DLD1 (cell line): ENCODE data around the gene ZBTB8B.
"Not testable (repeated sequence)": the region's sequence is repeated elsewhere in the genome, so short reads cannot be mapped to it uniquely, and the experiment has no call there.

Source experiments
- in situ Hi-C: cut with HindIII; loops from 2 replicates; pipeline ENCODE4 v1.10.0; 2017; ENCODE audit warnings: low sequenced_read_pairs

The ZBTB8B gene

DNA sequence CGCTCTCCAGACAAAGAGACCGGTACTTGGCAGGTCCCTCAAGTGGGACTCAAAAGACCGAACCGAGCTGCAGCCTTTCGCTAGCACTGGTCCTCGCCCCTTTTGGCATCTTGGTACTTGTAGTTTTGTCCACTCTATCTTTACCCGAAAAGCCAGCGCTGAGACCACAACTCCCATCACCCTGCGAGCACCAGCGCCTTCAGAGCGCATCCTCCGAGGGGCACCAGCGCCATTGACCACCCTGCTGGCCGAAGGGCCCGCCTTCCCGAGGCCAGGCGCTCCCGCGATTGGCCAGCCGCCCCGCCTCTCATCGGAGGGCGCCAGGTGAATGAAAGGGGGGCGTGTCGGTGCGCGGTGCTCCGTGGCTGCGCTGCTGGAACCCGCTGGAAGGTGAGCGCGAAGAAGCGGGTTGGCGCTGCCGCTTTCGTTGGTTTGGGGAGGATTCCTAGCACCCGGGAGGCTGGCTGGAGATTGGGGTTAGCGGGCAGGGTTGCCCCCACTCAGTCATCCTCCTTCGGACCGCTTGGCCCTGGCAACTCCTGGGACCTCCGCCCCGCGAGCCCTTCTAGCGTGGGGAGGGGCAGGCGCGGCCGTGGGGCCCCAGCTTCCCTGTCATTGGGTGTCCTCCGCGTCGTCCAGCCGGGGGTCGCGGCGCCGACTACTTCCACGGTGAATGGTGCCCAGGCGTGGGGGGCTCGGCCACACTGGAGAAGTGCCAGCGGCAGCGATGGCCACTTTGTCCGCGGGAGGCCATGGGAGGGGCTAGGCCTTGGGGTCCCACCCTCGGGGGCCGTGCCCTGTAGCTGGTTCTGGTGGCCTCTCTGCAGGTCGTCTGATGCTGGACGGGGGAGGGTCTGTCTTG, at the start of gene ZBTB8B:
TSS of gene ZBTB8B (plus strand) at position 357 of the 862 bp plus-strand sequence. CDS start 5,553 bp downstream, outside the sequence.
- in situ Hi-C loops: no loop called here

DNA sequence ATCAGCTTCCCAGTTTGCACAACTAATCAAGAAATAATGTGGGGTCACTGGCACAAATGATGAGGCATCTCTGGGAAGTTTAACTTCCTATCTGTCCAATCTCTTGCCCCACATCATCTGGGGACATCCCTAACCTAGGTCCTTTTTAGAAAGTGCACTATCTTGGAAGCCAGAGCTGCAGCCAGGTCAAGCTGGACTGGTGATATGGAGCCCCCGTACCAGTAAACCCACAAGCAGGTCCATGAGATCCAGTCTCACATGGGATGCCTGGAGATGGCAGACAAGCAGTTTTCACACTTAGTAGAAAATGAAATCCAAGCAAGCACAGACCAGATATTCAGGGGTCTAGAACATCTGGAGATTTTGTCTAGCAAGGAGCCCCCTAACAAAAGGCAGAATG, 43.1 kb upstream of the ZBTB8B start:
- in situ Hi-C loops: no loop called here

DNA sequence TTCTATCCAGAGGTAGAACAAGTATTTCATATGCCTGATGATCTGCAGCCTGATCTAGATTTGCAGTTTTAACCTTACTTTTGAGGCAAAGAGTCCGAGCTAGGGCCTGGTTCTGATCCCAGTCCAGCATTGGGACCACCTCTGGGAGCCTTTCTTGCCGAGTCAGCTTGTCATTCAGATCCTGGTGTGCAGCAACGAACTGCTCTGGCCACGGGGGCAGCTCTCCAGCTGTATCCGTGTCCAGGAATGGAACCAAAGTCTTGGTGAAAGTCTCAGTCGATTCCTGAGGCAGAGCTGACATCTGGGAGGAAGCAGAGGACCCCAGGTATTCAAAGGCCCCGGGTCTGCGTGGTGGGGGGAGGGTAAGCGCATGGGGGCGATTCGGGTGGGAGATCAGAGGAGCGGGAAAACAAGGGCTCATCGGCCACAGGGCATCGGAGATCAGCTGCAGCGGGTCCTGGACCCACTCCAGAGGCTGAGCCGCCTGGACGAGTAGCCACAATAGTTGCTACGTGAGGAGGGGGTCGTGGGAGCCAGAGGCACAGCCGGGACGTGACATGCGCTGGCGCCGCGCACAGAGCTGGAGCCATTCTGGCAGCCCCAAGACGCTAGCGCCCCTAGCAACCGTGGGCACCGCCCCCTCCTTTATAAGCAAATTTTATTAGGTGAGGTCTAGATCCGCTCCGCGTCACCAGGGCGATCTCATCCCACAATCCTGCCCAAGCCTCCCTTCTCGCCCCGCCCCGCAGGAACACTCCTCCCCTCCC, 38.2 kb upstream of the ZBTB8B start:
- in situ Hi-C loops: no loop called here

DNA sequence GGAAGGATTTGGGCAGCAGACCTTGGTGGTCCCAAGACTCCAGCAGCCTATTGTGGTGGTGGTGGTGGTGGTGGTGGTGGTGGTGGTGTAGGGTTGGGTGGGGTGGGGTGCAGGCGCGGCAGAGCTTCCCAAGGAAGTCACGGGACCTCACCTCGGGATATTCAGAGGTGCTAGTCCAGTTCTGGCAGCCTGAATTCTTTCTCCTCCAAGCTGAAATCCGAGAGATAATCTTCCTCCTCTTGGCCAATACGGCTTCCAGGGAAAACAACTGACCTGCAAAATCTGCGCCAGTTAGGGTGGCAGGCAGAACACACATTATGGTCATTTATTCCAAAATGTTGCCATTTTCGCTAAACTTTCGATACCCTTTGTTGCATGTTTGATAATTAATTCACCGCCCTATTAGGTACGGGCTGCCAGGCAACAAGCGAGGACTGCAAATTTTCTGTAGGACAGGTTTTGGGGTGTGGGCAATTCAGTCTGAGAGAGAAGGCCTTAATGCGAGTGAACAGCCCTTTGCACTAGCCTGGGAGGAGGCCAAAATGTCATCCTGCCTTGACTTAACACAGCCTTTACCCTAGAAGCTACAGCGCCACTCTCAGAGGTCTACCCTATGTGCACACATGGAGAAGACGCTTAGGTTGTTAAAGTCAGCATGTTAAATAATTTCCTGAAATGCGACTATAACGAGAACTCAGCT, 37.5 kb upstream of the ZBTB8B start:
- in situ Hi-C loops: no loop called here

DNA sequence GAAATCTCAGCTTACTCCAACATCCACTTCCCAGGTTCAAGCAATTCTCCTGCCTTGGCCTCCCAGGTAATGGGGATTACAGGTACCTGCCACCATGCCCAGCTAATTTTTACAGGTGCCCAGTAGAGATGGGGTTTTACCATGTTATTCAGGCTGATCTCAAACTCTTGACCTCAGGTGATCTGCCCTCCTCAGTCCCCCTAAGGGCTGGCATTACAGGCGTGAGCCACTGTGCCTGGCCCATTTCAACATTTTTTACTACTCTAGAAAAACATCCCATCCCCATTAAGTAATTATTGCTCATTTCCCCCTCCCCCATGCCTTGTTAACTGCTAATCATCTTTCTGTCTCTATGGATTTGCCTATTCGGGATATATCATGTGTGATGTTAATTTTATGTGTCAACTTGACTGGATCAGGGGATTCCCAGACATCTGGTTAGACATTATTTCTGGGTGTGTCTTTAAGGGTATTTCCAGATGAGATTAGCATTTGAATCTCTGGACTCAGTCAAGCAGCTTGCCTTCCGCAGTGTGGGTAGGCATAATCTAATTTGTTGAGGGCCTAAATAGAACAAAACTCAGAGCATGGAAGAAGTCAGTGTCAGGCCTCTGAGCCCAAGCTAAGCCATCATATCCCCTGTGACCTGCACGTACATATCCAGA, 33.0 kb upstream of the ZBTB8B start:
- in situ Hi-C loops: no loop called here

DNA sequence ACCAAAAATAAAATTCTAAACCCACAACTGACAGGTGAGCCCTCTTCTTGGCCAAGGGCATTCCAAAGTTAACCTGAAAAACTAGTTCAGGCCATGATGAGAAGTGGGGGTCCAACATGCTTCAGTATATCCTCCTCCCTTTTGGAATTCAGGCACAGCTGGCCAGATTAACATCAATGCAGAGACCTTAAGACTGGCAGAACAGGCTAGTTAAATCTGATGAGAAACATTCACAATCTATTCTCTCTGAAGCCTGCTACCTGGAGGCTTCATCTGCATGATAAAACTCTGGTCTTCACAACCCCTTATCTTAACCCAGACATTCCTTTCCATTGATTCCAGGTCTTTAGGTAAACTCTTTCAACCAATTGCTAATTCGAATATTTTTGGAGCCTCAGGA, 26.7 kb upstream of the ZBTB8B start:
- in situ Hi-C loops: no loop called here

DNA sequence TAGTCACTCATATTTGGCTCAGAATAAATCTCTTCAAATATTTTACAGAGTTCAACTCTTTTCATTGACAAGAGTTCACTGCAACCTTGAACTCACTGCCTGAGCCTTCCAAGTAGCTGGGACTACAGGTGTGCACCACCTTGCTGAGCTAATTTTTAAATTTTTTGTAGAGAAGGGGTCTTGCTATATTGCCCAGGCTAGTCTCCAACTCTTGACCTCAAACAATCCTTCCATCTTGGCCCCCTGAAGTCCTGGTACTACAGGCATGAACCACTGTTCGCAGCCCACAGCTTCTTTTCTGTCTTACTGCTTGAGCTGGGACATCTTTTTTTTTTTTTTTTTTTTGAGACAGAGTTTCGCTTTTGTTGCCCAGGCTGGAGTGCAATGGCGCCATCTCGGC, 26.1 kb upstream of the ZBTB8B start:
- in situ Hi-C loops: not testable (repeated sequence)

DNA sequence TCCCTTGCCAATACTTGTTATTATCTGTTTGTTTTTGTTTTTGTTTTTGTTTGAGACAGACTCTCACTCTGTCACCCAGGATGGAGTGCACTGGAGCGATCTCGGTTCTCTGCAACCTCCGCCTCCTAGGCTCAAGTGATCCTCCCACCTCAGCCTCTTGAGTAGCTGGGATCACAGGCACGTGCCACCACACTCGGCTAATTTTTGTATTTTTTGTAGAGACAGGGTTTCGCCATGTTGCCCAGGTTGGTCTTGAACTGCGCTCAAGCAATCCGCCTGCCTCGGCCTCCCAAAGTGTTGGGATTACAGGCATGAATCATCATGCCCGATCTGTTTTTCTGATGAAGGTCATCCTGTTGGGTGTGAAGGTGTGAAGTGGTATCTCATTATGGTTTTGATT, 23.4 kb upstream of the ZBTB8B start:
- in situ Hi-C loops: not testable (repeated sequence)

DNA sequence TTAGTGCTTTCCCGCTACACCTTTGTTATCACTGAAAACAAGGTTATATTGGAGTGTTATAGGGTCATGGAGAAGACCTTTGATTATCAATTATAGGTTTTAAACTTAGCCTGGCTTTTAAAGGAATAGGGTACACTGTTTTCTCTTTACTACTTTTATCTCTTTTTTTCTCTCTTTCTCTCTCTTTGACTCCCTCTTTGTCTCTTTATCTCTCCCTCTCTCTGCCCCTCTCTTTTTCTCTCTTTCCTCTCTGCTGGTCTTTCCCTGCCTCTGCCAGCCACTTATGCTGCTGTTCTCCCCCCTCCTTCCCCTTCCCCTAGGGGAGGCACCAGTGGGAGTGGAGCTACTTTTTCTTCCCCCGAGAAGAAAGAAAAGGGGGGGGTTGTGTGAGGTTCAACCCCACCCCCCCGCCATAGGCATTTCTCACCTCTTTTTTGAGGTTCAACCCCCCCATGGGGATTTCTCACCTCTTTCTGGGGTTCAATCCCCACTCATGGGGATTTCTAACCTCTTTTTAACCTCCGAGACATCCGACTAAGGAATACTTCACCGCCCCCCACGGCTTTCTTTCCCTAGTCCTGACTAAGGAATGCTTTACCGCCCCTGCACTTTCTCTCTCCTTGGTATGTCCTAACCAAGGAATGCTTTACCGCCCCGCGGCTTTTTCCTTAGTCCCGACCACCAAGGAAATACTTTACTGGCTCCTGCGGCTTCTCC, 17.2 kb upstream of the ZBTB8B start:
- in situ Hi-C loops: no loop called here

DNA sequence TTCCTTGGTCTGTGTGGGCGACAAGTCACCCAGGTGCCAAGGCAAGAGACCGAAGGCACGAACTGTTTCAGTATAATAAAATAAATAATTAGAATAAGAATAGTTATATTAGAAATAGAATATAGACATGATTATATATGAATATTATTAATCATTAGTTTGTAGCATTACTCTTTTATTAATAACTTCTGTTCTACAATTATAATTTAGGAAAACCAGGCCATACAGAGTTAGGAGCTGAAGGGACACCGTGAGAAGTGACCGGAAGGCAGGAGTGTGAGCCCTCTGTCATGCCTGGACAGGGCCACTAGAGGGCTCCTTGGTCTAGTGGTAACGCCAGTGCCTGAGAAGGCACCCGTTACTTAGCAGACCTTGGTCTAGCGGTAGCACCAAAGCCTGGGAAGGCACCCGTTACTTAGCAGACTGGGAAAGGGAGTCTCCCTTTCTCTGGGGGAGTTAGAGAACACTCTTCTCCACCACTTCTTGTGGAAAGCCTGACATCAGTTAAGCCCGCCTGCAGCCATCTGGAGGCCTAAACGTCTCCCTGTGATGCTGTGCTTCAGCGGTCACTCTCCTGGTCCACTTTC, 16.6 kb upstream of the ZBTB8B start:
- in situ Hi-C loops: not testable (repeated sequence)

DNA sequence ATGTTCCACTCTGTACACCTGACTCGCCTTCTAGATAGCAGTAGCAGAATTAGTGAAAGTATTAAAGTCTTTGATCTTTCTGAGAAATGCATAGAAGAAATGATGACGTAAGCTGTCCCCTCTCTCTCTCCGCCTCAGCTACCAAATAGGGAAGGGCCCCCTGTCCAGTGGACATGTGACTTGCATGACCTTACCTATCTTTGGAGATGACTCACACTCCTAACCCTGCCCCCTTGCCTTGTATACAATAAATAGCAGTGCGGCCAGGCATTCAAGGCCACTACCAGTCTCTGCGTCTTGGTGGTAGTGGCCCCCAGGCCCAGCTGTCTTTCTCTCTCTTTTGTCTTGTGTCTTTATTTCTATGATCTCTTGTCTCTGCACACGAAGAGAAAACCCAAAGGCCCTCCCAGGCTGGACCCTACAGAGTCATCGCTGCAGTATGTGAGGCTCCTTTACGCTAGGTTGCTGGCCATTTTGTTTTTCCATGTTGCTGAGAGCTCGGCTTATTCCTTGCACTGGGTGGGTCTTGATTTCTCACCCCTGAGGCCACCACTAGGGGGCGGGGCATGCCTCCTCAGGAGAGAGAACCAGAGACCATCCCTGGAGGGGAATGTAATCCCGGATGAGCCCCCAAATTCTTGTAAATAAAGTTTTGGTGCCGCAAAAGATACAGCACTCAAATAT, 16.0 kb upstream of the ZBTB8B start:
- in situ Hi-C loops: no loop called here

DNA sequence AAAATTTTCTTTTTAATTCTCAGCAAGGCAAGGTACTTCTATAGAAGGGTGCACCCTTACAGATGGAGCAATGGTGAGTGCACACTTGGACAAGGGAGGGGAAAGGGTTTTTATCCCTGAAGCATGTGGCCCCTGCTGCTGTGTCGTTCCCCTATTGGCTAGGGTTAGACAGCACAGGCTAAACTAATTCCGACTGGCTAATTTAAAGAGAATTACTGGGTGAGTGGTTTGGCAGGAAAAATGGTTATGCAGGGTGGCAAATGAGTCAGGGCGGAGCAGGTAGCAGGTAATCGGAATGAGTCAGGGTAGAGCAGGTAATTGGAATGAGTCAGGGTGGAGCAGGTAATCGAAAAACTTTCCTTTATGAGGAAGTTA, 15.4 kb upstream of the ZBTB8B start:
- in situ Hi-C loops: not testable (repeated sequence)

DNA sequence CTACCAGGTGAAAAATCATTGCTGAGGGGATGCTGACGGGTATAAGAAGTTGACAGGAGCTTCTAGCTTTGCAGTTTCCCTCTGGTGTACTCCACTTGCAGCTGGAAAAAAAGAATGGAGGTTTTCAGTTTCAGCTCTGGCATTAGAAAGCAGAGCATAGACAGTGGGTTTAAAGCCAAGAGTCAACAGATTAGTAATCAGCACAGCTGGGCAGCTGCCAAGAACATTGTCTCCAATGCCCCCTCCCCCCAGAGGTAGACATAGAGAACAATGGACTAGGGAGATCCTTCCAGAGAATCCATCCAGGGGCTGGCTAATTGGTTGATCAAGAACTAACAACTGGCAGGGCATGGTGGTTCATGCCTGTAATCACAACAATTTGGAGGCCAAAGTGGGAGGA, 10.1 kb upstream of the ZBTB8B start:
- in situ Hi-C loops: no loop called here

DNA sequence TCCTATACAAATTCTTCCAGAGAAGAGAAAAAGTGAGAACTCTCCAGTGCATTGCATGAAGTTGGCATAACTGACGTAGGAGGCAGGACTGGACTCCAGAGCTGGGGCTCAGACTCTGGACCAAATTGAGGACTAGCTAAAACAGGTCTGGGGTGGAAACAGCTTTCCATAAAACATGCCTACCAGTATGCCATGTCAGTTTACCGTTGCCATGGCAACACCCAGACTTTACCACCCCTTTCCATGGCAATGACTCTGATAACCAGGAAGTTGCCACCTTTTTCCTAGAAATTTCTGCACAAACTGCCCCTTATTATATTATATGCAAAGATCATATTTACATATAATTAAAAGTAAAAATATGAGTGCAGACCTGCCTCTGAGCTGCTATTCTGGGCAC, 8.9 kb upstream of the ZBTB8B start:
- in situ Hi-C loops: no loop called here

DNA sequence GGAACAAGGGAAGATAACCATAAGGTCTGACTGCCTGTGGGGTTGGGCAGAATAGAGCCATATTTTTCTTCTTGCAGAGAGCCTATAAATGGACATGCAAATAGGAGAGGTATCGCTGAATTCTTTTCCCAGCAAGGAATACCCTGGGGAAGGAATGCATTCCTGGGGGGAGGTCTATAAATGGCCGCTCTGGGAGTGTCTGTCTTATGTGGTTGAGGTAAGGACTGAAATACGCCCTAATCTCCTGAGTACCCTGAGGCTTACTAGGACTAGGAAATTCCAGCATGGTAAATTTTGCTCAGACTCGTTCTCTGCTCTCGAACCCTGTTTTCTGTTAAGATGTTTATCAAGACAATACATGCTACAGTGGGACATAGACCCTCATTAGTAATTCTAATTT, 6.1 kb upstream of the ZBTB8B start:
- in situ Hi-C loops: not testable (repeated sequence)

DNA sequence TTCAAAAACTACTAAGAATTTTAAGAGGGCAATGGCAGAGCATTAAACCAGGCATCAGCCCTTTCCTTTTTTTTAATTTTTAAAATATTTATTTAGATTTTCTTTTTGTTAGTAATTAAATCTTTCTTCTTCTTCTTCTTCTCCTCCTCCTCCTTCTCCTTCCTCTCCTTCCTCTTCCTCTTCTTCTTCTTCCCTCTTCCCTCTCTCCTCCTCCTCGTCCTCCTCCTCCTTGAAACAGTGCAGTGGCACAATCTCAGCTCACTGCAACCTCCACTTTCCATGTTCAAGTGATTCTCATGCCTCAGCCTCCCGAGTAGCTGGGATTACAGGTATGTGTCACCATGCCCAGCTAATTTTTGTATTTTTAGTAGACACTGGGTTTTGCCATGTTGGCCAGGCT, 1.9 kb upstream of the ZBTB8B start:
- in situ Hi-C loops: not testable (repeated sequence)

DNA sequence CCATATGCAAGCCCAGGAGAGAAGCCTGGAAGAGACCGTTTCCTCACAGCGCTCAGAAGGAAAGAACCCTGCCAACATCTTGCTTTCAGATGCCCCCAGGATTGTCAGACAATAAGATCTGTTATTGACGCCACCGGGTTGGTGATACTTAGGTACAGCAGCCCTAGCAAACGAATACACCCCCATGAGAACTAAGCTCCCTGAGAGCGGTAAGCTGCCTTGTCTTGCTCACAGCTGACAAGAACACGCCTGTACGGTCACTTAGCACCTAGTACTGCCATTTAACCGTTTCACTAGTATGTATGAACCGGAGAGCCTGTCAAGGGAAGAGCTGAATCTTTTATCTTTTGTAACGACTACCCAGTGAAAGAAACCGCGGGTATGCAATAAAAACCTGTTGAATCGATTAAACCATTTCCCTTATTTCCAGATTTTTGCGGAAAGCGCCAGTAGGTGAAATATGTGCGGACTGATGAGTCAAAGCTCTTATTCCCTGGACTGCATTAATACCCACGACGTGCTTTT, 619 bp upstream of the ZBTB8B start:
- in situ Hi-C loops: no loop called here

DNA sequence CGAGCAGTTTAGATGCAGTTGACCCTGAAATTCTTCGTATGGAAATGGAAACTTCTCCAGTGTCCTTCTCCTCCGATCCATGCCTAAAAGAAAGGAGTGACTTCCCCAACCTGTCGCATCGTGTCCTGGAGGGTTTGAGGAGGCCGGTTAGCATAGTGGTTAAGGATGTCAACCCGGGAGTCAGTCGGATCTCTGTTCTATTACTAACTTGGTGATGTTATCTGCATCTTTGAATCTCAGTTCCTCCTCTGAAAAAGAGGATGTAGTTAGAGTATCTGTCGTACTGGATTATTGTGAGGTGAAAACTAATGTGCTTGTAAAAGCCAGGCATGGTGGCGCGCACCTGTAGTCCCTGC, 684 bp downstream of the ZBTB8B start:
- in situ Hi-C loops: no loop called here

DNA sequence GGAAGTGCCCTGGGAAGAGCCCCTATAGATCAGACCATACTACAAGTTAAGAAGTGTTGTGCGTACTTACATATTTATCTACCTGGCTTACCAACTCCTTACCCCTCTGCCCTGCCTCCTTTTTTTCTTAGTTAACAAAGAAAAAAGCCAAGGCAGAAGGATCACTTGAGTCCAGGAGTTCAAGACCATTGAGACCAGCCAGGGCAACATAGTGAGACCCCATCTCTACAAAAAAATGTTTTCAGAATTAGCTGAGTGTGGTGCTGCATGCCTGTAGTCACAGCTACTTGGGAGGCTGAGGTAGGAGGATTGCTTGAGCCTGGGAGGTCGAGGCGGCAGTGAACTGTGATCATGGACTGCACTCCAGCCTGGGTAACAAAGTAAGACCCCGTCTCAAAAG, 1.9 kb downstream of the ZBTB8B start:
- in situ Hi-C loops: no loop called here
